SK-N-SH (cell line): ENCODE data around the gene CCP110. TPM values are rescaled to one million over a fixed set of nuclear protein-coding genes. Genes with fewer than 3 reads are reported as not detected.

Experiments used
- CTCF ChIA-PET: fragments of 300-600, 350-600 bp; formaldehyde crosslinking; extraction: SDS; loops from one replicate; lab custom pipeline; 2021; lab: Yijun Ruan, JAX
- POLR2A ChIA-PET: fragments of 350-600 bp; sonication (Branson Sonifier 250); formaldehyde crosslinking; extraction: SDS; loops from one replicate; lab custom pipeline; 2020; ENCODE audit warnings: antibody characterized with exemption, inconsistent platforms; lab: Yijun Ruan, JAX
- DNase-seq: peaks from one replicate; pipeline ENCODE4 v3.0.0; 2012
- H2AFZ ChIP-seq: fragments of 200-600 bp; sonication (generic); 2 replicates; pipeline ENCODE4 v1.8.1; 2016; ENCODE audit warnings: antibody characterized with exemption, mild to moderate bottlenecking, low read depth
- H3F3A ChIP-seq: fragments of 200-600 bp; sonication (generic); replicated peaks from 2 replicates; pipeline ENCODE3; 2016; ENCODE audit warnings: antibody characterized with exemption, mild to moderate bottlenecking; ENCODE audit not compliant: insufficient read depth
- H3K27ac ChIP-seq, 2 experiments: fragments of 200-500 bp in 1 of 2; fragments of 200-600 bp in 1 of 2; sonication (Bioruptor generic) in 1 of 2; sonication (generic), shearing (Covaris generic) in 1 of 2; 2 replicates each; pipeline versions ENCODE4 v1.5.1 to v1.6.1; 2014 to 2016; ENCODE audit warnings: low read depth in 2 of 2, inconsistent platforms in 1 of 2, low read length in 1 of 2, mild to moderate bottlenecking in 1 of 2, mixed read lengths in 1 of 2
- H3K27me3 ChIP-seq: fragments of 200-600 bp; sonication (generic), shearing (Covaris generic); 2 replicates; pipeline ENCODE4 v1.6.1; 2016; ENCODE audit warnings: mixed run types; ENCODE audit not compliant: insufficient read depth
- H3K36me3 ChIP-seq, 2 experiments: fragments of 200-500 bp in 1 of 2; fragments of 200-600 bp in 1 of 2; sonication (Bioruptor generic) in 1 of 2; sonication (generic) in 1 of 2; replicated peaks in 1 of 2; 2 replicates each; pipeline versions ENCODE3 to v1.5.1; 2014 to 2016; ENCODE audit warnings: low read length in 1 of 2, mild to moderate bottlenecking in 1 of 2; ENCODE audit not compliant: insufficient read depth in 2 of 2, control insufficient read depth in 1 of 2
- H3K4me1 ChIP-seq, 2 experiments: fragments of 200-500 bp in 1 of 2; fragments of 200-600 bp in 1 of 2; sonication (Bioruptor generic) in 1 of 2; sonication (generic), shearing (Covaris generic) in 1 of 2; 2 replicates each; pipeline versions ENCODE4 v1.5.1 to v1.6.1; 2014 to 2016; ENCODE audit warnings: low read depth in 1 of 2, low read length in 1 of 2, mixed run types in 1 of 2; ENCODE audit not compliant: insufficient read depth in 2 of 2, control insufficient read depth in 1 of 2
- H3K4me2 ChIP-seq: fragments of 200-600 bp; sonication (generic), shearing (Covaris generic); 2 replicates; pipeline ENCODE4 v1.6.1; 2017; ENCODE audit warnings: mixed run types
- H3K4me3 ChIP-seq, 2 experiments: fragments of 200-500 bp in 1 of 2; fragments of 200-600 bp in 1 of 2; sonication (Bioruptor generic) in 1 of 2; sonication (generic), shearing (Covaris generic) in 1 of 2; 2 replicates each; pipeline versions ENCODE4 v1.5.1 to v1.8.1; 2014 to 2016; ENCODE audit warnings: low read depth in 2 of 2, inconsistent platforms in 1 of 2, low read length in 1 of 2, mild to moderate bottlenecking in 1 of 2, mixed read lengths in 1 of 2, moderate library complexity in 1 of 2
- H3K79me2 ChIP-seq: fragments of 200-600 bp; sonication (generic); 2 replicates; pipeline ENCODE4 v1.8.1; 2017; ENCODE audit warnings: mild to moderate bottlenecking; ENCODE audit not compliant: insufficient read depth
- H3K9ac ChIP-seq: fragments of 200-600 bp; sonication (generic); 2 replicates; pipeline ENCODE4 v1.6.1; 2017; ENCODE audit warnings: mixed run types
- H3K9me2 ChIP-seq: fragments of 200-600 bp; sonication (generic); 2 replicates; pipeline ENCODE4 v1.6.1; 2017; ENCODE audit warnings: mixed run types
- H3K9me3 ChIP-seq: fragments of 200-600 bp; sonication (generic); 2 replicates; pipeline ENCODE4 v1.6.1; 2017; ENCODE audit warnings: mixed run types, mild to moderate bottlenecking, moderate library complexity
- H4K20me1 ChIP-seq: fragments of 200-600 bp; sonication (generic); 2 replicates; pipeline ENCODE4 v1.6.1; 2017; ENCODE audit warnings: mild to moderate bottlenecking, mixed run types; ENCODE audit not compliant: insufficient read depth
- CHD2 ChIP-seq: fragments of 150-350 bp; IDR thresholded peaks from 2 replicates; pipeline ENCODE4 v1.6.1; 2018; ENCODE audit warnings: low read length; ENCODE audit not compliant: partially characterized antibody
- EP300 ChIP-seq, 2 experiments: IDR thresholded peaks; 2 replicates each; pipeline versions ENCODE4 v1.4.0 to v1.6.1; 2012; ENCODE audit warnings: borderline replicate concordance in 1 of 2, low read depth in 1 of 2, low read length in 1 of 2
- FOSL2 ChIP-seq: IDR thresholded peaks from 2 replicates; pipeline ENCODE4 v1.4.0; 2012; ENCODE audit warnings: low read depth, mild to moderate bottlenecking, moderate library complexity, borderline replicate concordance
- FOXJ3 ChIP-seq: sonication (generic); formaldehyde crosslinking; IDR thresholded peaks from 2 replicates; pipeline ENCODE4 v1.5.1; 2020; ENCODE audit warnings: mild to moderate bottlenecking, missing genetic modification reagents
- FOXM1 ChIP-seq: IDR thresholded peaks from 2 replicates; pipeline ENCODE4 v1.4.0; 2012; ENCODE audit warnings: low read depth, mild to moderate bottlenecking
- GABPA ChIP-seq: IDR thresholded peaks from 2 replicates; pipeline ENCODE4 v1.4.0; 2012; ENCODE audit warnings: low read depth, mild to moderate bottlenecking
- GATA2 ChIP-seq: sonication (generic); formaldehyde crosslinking; IDR thresholded peaks from 2 replicates; pipeline ENCODE4 v1.5.0; 2020; ENCODE audit warnings: mild to moderate bottlenecking, missing genetic modification reagents
- MAX ChIP-seq: IDR thresholded peaks from 2 replicates; pipeline ENCODE4 v1.4.0; 2012; ENCODE audit warnings: low read depth
- MXI1 ChIP-seq: IDR thresholded peaks from 2 replicates; pipeline ENCODE4 v1.6.1; 2012; ENCODE audit warnings: mild to moderate bottlenecking, low read depth, low read length, improper control_type of control experiment
- NRF1 ChIP-seq: IDR thresholded peaks from 2 replicates; pipeline ENCODE4 v1.6.1; 2012; ENCODE audit warnings: low read depth, mild to moderate bottlenecking, low read length
- RAD21 ChIP-seq: IDR thresholded peaks from 2 replicates; pipeline ENCODE4 v1.6.1; 2012; ENCODE audit warnings: mild to moderate bottlenecking, low read length
- RCOR1 ChIP-seq: fragments of 150-350 bp; IDR thresholded peaks from 2 replicates; pipeline ENCODE4 v1.6.1; 2017; ENCODE audit warnings: antibody characterized with exemption, low read length
- REST ChIP-seq: IDR thresholded peaks from 2 replicates; pipeline ENCODE4 v1.6.1; 2012; ENCODE audit warnings: mild to moderate bottlenecking, low read depth, low read length, moderate library complexity
- RFX5 ChIP-seq: IDR thresholded peaks from 2 replicates; pipeline ENCODE4 v1.6.1; 2012; ENCODE audit warnings: mild to moderate bottlenecking, improper control_type of control experiment, low read length
- SMC3 ChIP-seq: IDR thresholded peaks from 2 replicates; pipeline ENCODE4 v1.6.1; 2012; ENCODE audit warnings: low read depth, low read length, improper control_type of control experiment
- TAF1 ChIP-seq: IDR thresholded peaks from 2 replicates; pipeline ENCODE4 v1.6.1; 2012; ENCODE audit warnings: low read depth, mild to moderate bottlenecking, low read length, moderate library complexity, borderline replicate concordance
- TCF12 ChIP-seq: IDR thresholded peaks from 2 replicates; pipeline ENCODE4 v1.4.0; 2012
- ZBTB33 ChIP-seq: IDR thresholded peaks from 2 replicates; pipeline ENCODE4 v1.4.0; 2012; ENCODE audit warnings: low read depth, borderline replicate concordance
- WGBS: methylation state at CpG from one replicate; pipeline ENCODE4 v1.1.6; 2017; ENCODE audit warnings: low lambda C conversion rate; 5-methylcytosine and 5-hydroxymethylcytosine counted together
- polyA plus RNA-seq, 3 experiments: library from polyadenylated mRNA; depleted of rRNA; stranded (reverse); fragments of >200 nt; gene quantifications; 2 replicates each; pipeline ENCODE4 v1.2.3, GENCODE V29; 2012
- TF ChIP-seq, protein P1 (sequence below): IDR thresholded peaks from 2 replicates; pipeline ENCODE4 v1.4.0; 2012; ENCODE audit warnings: low read depth, borderline replicate concordance
- TF ChIP-seq, protein P2 (sequence below): fragments of 200-600 bp; sonication (generic); IDR thresholded peaks from 2 replicates; pipeline ENCODE4 v1.6.1; 2017; ENCODE audit warnings: antibody characterized with exemption, mild to moderate bottlenecking, moderate library complexity

The CCP110 gene
- polyA plus RNA-seq, 1 of the 3 experiments (the other 2 are of a cell fraction): 5.4 TPM

DNA sequence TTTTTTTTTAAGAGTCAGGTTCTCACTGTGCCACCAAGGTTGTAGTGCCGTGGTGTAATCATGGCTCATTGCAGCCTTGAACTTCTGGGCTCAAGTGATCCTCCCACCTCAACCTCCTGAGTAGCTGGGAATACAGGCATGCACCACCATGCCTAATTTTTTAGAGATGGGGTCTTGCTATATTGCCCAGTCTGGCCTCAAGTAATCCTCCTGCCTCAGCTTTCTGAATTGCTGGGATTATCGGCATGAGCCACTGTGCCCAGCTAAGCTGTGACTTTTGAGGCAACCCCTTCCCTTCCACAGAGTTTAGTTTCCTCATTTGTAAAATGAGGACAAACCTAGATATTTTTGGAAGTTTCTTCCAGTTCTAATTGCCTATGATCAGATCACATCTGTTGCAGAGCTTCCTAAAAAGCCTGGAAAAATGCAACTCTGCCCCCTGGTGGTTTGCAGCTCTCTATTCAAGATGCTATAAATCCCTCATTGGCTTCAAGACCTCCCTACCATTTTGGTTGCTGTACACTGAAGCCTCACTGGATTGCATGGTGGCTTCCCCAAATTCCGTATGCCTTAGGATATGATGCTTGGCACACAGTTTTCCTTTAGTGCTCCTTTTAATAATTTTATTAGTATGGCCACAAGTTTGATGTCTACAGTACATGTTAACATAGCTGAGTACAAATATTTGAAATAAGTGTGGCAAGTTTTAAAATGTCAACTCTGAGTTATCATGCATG, 21.2 kb upstream of the CCP110 start (continued):
- no peak for TF ChIP-seq MAX

DNA sequence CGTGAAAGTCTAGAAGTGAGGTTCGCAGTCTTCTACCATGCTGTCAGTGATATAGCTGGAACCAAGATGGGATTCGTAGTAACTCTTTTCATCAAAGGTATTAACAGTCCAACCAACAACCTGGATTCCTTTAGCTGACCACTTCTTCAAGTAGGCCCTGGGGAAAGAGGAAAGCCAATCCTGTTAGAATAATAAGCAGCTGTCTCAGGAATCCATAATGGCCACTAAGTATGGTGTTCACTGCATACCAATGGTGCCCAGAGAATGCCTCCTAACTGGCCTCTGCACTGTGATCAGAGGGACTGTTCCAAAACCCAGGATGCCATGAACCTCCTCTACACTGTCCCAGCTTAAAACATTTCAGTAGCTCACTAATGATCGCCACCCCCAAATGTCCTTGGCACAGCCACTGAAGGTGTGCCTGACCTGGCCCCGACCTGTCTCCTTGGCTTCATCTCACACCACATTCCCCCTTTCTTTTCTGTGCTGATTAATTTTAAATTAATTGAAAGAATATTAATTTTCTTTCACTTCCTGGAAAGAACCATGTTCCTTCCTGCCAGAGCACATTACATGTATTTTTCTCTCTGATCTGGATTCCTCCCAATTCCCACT, 20.2 kb upstream of the CCP110 start:
- Histone ChIP-seq H3K36me3 (peaks cover 33 to 52% of the 10 kb centered on the region in 2 experiments), H3K9ac (no peak overlapping the region), H3K4me3 (no peak overlapping the region), H3K27me3 (no peaks in the 10 kb centered on the region), H3K79me2 (no peaks in the 10 kb centered on the region), H4K20me1 (peaks cover 9% of the 10 kb centered on the region; the same call in 1 of the 2 replicates), H3K4me2 (no peak overlapping the region), H3K9me3 (no peaks in the 10 kb centered on the region), H3F3A (no peaks in the 10 kb centered on the region), H2AFZ (no peak overlapping the region), H3K9me2 (no peaks in the 10 kb centered on the region), H3K27ac (no peak overlapping the region), H3K4me1 (no peaks in the 10 kb centered on the region)
- 95% methylated on average over 5 of the region's 5 CpGs for WGBS
- ChIA-PET CTCF (interaction anchor here (0.6 to 8.6 kb wide), 32 partner anchors 9 to 528 kb away, joined by 3 to 82 read pairs (median 5); partner anchors contain the start of gene TMC7), POLR2A (no interaction called here)
- TF ChIP-seq, protein P1, sequence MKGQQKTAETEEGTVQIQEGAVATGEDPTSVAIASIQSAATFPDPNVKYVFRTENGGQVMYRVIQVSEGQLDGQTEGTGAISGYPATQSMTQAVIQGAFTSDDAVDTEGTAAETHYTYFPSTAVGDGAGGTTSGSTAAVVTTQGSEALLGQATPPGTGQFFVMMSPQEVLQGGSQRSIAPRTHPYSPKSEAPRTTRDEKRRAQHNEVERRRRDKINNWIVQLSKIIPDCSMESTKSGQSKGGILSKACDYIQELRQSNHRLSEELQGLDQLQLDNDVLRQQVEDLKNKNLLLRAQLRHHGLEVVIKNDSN: no peak
- no peak for TF ChIP-seq MAX
- no peak for TF ChIP-seq FOXM1
- no peak for TF ChIP-seq RCOR1
- no peak for TF ChIP-seq TCF12
- TF ChIP-seq ZBTB33: no peak
- no peak for TF ChIP-seq FOSL2
- TF ChIP-seq GATA2 (CRISPR knock-in tag): no peak
- no peak for TF ChIP-seq SMC3
- no peak for TF ChIP-seq RFX5
- TF ChIP-seq NRF1: no peak
- TF ChIP-seq TAF1: no peak
- no peak for TF ChIP-seq MXI1
- TF ChIP-seq, protein P2, sequence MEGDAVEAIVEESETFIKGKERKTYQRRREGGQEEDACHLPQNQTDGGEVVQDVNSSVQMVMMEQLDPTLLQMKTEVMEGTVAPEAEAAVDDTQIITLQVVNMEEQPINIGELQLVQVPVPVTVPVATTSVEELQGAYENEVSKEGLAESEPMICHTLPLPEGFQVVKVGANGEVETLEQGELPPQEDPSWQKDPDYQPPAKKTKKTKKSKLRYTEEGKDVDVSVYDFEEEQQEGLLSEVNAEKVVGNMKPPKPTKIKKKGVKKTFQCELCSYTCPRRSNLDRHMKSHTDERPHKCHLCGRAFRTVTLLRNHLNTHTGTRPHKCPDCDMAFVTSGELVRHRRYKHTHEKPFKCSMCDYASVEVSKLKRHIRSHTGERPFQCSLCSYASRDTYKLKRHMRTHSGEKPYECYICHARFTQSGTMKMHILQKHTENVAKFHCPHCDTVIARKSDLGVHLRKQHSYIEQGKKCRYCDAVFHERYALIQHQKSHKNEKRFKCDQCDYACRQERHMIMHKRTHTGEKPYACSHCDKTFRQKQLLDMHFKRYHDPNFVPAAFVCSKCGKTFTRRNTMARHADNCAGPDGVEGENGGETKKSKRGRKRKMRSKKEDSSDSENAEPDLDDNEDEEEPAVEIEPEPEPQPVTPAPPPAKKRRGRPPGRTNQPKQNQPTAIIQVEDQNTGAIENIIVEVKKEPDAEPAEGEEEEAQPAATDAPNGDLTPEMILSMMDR: no peak
- no peak for TF ChIP-seq REST
- TF ChIP-seq FOXJ3 (CRISPR knock-in tag): no peak
- no peak for TF ChIP-seq EP300 (IDR thresholded peaks at IDR 0.05; ENCODE audit: borderline replicate concordance in 1 of 2, low read depth in 1 of 2, low read length in 1 of 2)
- TF ChIP-seq GABPA: no peak
- no peak for TF ChIP-seq RAD21
- TF ChIP-seq CHD2: no peak
- no peak for DNase-seq
